ENCODE results near the gene MVK.

DNA sequence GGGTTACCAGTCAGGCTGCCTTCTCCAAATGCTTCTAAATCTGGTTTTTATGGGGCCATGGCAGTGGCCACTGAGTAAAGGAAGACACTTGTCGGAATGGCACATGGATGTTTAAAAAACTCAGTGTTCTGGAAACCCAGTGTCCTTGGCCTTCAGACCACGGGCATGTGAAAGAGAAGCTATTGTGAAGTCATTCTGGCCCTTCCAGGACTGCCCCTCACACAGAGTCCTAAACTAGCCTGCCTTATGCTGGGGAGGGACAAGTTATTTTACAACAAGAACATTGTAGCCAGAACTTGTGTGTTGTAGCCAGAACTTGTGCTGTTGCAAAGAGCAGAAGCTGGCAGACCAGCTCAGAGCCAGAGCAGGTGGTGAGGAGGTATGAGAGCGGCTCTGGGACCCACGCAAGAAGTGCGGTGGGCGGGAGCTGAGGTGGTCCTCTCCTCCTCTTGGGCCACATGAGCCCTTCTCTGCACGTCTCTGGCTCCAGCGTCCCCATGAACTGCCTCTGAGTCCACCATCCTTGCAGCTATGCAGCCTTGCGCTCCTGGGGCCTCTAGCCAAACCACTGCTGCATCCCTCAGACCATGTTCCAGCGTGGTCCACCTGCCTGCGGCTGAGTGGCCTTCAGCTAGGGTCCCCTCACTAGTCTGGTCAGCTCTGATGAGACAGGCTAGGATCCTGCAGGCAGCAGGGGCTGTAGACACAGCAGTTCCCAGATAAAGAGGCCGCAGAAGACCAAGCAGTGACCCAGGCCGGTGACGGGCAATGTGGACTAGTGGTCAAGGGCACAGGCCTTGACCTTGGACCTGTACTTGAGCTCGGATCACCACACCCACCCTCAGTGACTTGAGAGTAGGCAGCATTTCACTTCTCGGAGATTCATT is 32.8 kb upstream of the MVK start:
- TF ChIP-seq POLR2A (IDR thresholded peaks at IDR 0.05) (no peak), CTCF (IDR thresholded peaks at IDR 0.05) (no peak), POLR2AphosphoS5 (IDR thresholded peaks at IDR 0.05) (no peak)
